H1 (cell line): ENCODE measurements around the gene TMEM14C. TPM values are rescaled to one million over a fixed set of nuclear protein-coding genes. Genes with fewer than 3 reads are reported as not detected.

Experiments used
- CTCF ChIA-PET: fragments of 300-600 bp; sonication (Branson Sonifier 250); formaldehyde crosslinking; loops from one replicate; lab custom pipeline; 2021; ENCODE audit not compliant: partially characterized antibody; lab: Charles Lee
- POLR2A ChIA-PET: fragments of 300-600 bp; sonication (Branson Sonifier 250); formaldehyde crosslinking; loops from one replicate; lab custom pipeline; 2021; ENCODE audit warnings: inconsistent platforms; ENCODE audit not compliant: partially characterized antibody; lab: Charles Lee
- DNase-seq, 2 experiments: peaks; one replicate each; pipeline versions ENCODE4 v3.0.0 to v3.0.0-alpha.2; 2010 to 2022; ENCODE audit warnings: low spot score in 2 of 2, low read depth in 1 of 2, mixed read lengths in 1 of 2
- FAIRE-seq: peaks from 2 replicates; lab custom pipeline; 2011; peaks lifted over from hg19 to GRCh38; lab: Jason Lieb, UNC
- H2AFZ ChIP-seq: 2 replicates; pipeline ENCODE4 v1.8.1; 2012; ENCODE audit warnings: low read length, inconsistent platforms
- H2AK5ac ChIP-seq: 2 replicates; pipeline ENCODE4 v1.6.1; 2013; ENCODE audit warnings: low read depth, low read length
- H2BK120ac ChIP-seq: replicated peaks from 2 replicates; pipeline ENCODE3; 2013; ENCODE audit warnings: low read depth, low read length, inconsistent platforms
- H2BK12ac ChIP-seq: 2 replicates; pipeline ENCODE4 v1.6.1; 2013; ENCODE audit warnings: low read depth, low read length
- H2BK15ac ChIP-seq: 2 replicates; pipeline ENCODE4 v1.6.1; 2013; ENCODE audit warnings: low read length
- H2BK20ac ChIP-seq: 2 replicates; pipeline ENCODE4 v1.6.1; 2013; ENCODE audit warnings: low read length
- H2BK5ac ChIP-seq: 2 replicates; pipeline ENCODE4 v1.6.1; 2013; ENCODE audit warnings: low read depth, low read length
- H3K14ac ChIP-seq: 2 replicates; pipeline ENCODE4 v1.6.1; 2013; ENCODE audit warnings: inconsistent platforms; ENCODE audit not compliant: insufficient read length
- H3K18ac ChIP-seq: 2 replicates; pipeline ENCODE4 v1.6.1; 2013; ENCODE audit warnings: low read length; ENCODE audit errors: extremely low read depth
- H3K23ac ChIP-seq: 2 replicates; pipeline ENCODE4 v1.6.1; 2013; ENCODE audit warnings: inconsistent platforms; ENCODE audit not compliant: insufficient read length
- H3K23me2 ChIP-seq: 2 replicates; pipeline ENCODE4 v1.6.1; 2013; ENCODE audit warnings: low read depth, low read length
- H3K27ac ChIP-seq: 2 replicates; pipeline ENCODE4 v1.6.1; 2011; ENCODE audit warnings: low read depth, low read length, inconsistent platforms
- H3K27me3 ChIP-seq, 4 experiments: replicated peaks in 1 of 4; 1 replicate in 1 of 4; 2 replicates in 3 of 4; pipeline versions ENCODE4 v1.6.1 to v1.8.1; 2011 to 2013; ENCODE audit warnings: low read length in 3 of 4, mild to moderate bottlenecking in 3 of 4, inconsistent platforms in 2 of 4, mixed read lengths in 2 of 4, moderate library complexity in 1 of 4; ENCODE audit not compliant: control insufficient read depth in 3 of 4, insufficient read depth in 3 of 4; ENCODE audit errors: extremely low read depth in 1 of 4
- H3K36me3 ChIP-seq, 4 experiments: 2 replicates each; pipeline versions ENCODE4 v1.6.1 to v1.8.1; 2011 to 2013; ENCODE audit warnings: mild to moderate bottlenecking in 4 of 4, low read length in 3 of 4, moderate library complexity in 2 of 4, control low read depth in 1 of 4, inconsistent platforms in 1 of 4; ENCODE audit not compliant: insufficient read depth in 4 of 4, control insufficient read depth in 2 of 4
- H3K4ac ChIP-seq: replicated peaks from 2 replicates; pipeline ENCODE3; 2013; ENCODE audit warnings: low read length, low read depth, mixed read lengths, inconsistent platforms; ENCODE audit not compliant: insufficient read length
- H3K4me1 ChIP-seq, 4 experiments: replicated peaks in 1 of 4; 1 replicate in 1 of 4; 2 replicates in 3 of 4; pipeline versions ENCODE4 v1.6.1 to v1.8.1; 2011 to 2013; ENCODE audit warnings: low read length in 3 of 4, inconsistent platforms in 2 of 4, mixed read lengths in 1 of 4; ENCODE audit not compliant: insufficient read depth in 4 of 4, control insufficient read depth in 3 of 4
- H3K4me2 ChIP-seq, 2 experiments: 2 replicates each; pipeline versions ENCODE4 v1.6.1 to v1.8.1; 2011 to 2013; ENCODE audit warnings: low read depth in 2 of 2, low read length in 2 of 2, control low read depth in 1 of 2, inconsistent platforms in 1 of 2, mild to moderate bottlenecking in 1 of 2; ENCODE audit not compliant: insufficient read depth in 1 of 2
- H3K4me3 ChIP-seq, 4 experiments: fragments of 200-600, 300-600 bp in 1 of 4; sonication (generic), shearing (Covaris generic), sonication (Bioruptor Twin) in 1 of 4; 2 replicates each; pipeline versions ENCODE4 v1.5.1 to v1.8.1; 2011 to 2016; ENCODE audit warnings: low read length in 4 of 4, low read depth in 3 of 4, control low read depth in 2 of 4, inconsistent platforms in 2 of 4, mild to moderate bottlenecking in 2 of 4, mixed read lengths in 1 of 4, moderate library complexity in 1 of 4; ENCODE audit not compliant: insufficient read depth in 2 of 4; ENCODE audit errors: extremely low read depth in 1 of 4
- H3K56ac ChIP-seq: replicated peaks from 2 replicates; pipeline ENCODE3; 2013; ENCODE audit warnings: low read depth, mild to moderate bottlenecking, mixed read lengths, low read length, inconsistent platforms; ENCODE audit not compliant: insufficient read length
- H3K79me1 ChIP-seq: 2 replicates; pipeline ENCODE4 v1.6.1; 2013; ENCODE audit warnings: low read depth, low read length, control low read depth
- H3K79me2 ChIP-seq, 2 experiments: 2 replicates each; pipeline versions ENCODE4 v1.6.1 to v1.8.1; 2012 to 2013; ENCODE audit warnings: low read length in 2 of 2, mild to moderate bottlenecking in 2 of 2, inconsistent platforms in 1 of 2; ENCODE audit not compliant: insufficient read depth in 2 of 2, control insufficient read depth in 1 of 2
- H3K9ac ChIP-seq, 4 experiments: replicated peaks in 1 of 4; 1 replicate in 1 of 4; 2 replicates in 3 of 4; pipeline versions ENCODE4 v1.6.1 to v1.8.1; 2011 to 2013; ENCODE audit warnings: low read depth in 3 of 4, low read length in 3 of 4, control low read depth in 2 of 4, mild to moderate bottlenecking in 2 of 4, moderate library complexity in 2 of 4, inconsistent platforms in 1 of 4; ENCODE audit errors: extremely low read depth in 1 of 4
- H3K9me3 ChIP-seq, 2 experiments: 2 replicates each; pipeline versions ENCODE4 v1.6.1 to v1.8.1; 2012 to 2013; ENCODE audit warnings: mild to moderate bottlenecking in 2 of 2, moderate library complexity in 2 of 2, control low read depth in 1 of 2, inconsistent platforms in 1 of 2, low read depth in 1 of 2, low read length in 1 of 2, mixed read lengths in 1 of 2; ENCODE audit not compliant: insufficient read depth in 2 of 2
- H4K20me1 ChIP-seq, 2 experiments: replicated peaks in 1 of 2; 2 replicates each; pipeline versions ENCODE3 to v1.8.1; 2011 to 2013; ENCODE audit warnings: inconsistent platforms in 2 of 2, low read length in 2 of 2, mild to moderate bottlenecking in 1 of 2; ENCODE audit not compliant: insufficient read depth in 2 of 2, control insufficient read depth in 1 of 2
- H4K5ac ChIP-seq: 2 replicates; pipeline ENCODE4 v1.6.1; 2013; ENCODE audit warnings: low read length, low read depth, mixed read lengths, inconsistent platforms; ENCODE audit not compliant: insufficient read length
- H4K8ac ChIP-seq: 2 replicates; pipeline ENCODE4 v1.8.0; 2013; ENCODE audit warnings: mild to moderate bottlenecking, moderate library complexity, low read length, inconsistent platforms; ENCODE audit not compliant: insufficient read depth; ENCODE audit errors: extremely low read depth
- H4K91ac ChIP-seq: replicated peaks from 2 replicates; pipeline ENCODE3; 2013; ENCODE audit warnings: low read length, mixed read lengths, inconsistent platforms; ENCODE audit not compliant: insufficient read length
- KDM5A ChIP-seq: fragments of 200-600 bp; IDR thresholded peaks from 2 replicates; pipeline ENCODE4 v1.7.1; 2012; ENCODE audit warnings: mild to moderate bottlenecking, low read length, inconsistent platforms, mixed read lengths
- RNF2 ChIP-seq: fragments of 200-900, 300-1000 bp; sonication (generic); IDR thresholded peaks from 2 replicates; pipeline ENCODE4 v1.7.1; 2016; ENCODE audit warnings: borderline replicate concordance, low read depth, mild to moderate bottlenecking, antibody characterized with exemption, low read length; ENCODE audit not compliant: poor library complexity, severe bottlenecking; ENCODE audit errors: missing control alignments
- TEAD4 ChIP-seq: IDR thresholded peaks from 2 replicates; pipeline ENCODE4 v1.6.1; 2012; ENCODE audit warnings: low read depth, low read length, inconsistent platforms, mixed read lengths
- WGBS, 2 experiments: shearing (Covaris generic) in 1 of 2; methylation state at CpG; one replicate each; pipeline versions ENCODE4 v1.1.6 to v1.1.7; 2013 to 2015; ENCODE audit warnings: low lambda C conversion rate in 2 of 2, mixed read lengths in 2 of 2, inconsistent platforms in 1 of 2, low coverage in 1 of 2, missing lambda C conversion rate in 1 of 2; ENCODE audit not compliant: insufficient replicate concordance in 2 of 2, insufficient coverage in 1 of 2, insufficient read length in 1 of 2; ENCODE audit errors: extremely low coverage in 1 of 2, missing lambda C conversion rate in 1 of 2; 5-methylcytosine and 5-hydroxymethylcytosine counted together
- polyA plus RNA-seq, 7 experiments: library from polyadenylated mRNA; depleted of rRNA in 3 of 7; stranded (reverse) in 5 of 7; unstranded in 2 of 7; fragments of >200 nt in 5 of 7; fragments of 200-250 nt in 2 of 7; gene quantifications; 1 replicate in 5 of 7; 2 replicates in 1 of 7; 4 replicates in 1 of 7; pipeline versions ENCODE4 v1.2.1 to v1.2.3, GENCODE V29; 2011 to 2013; ENCODE audit warnings: missing spikeins in 2 of 7, mixed read lengths in 2 of 7
- total RNA-seq: library from RNA; stranded (reverse); fragmentation: NEBNext Ultra II Directional; extraction: Animal tissue kit (Norgen Biotek cat#: 25700); gene quantifications from 2 replicates; pipeline ENCODE4 v1.2.1, GENCODE V29; 2021
- TF ChIP-seq, protein P1 (sequence below): IDR thresholded peaks from 2 replicates; pipeline ENCODE4 v1.6.1; 2012; ENCODE audit warnings: low read length, inconsistent platforms

TMEM14C gene
- total and polyA plus RNA-seq, 2 of the 8 experiments (the other 6 are each of a cell fraction or from before 2014, with no cell fraction given), result 116 to 157 TPM

DNA sequence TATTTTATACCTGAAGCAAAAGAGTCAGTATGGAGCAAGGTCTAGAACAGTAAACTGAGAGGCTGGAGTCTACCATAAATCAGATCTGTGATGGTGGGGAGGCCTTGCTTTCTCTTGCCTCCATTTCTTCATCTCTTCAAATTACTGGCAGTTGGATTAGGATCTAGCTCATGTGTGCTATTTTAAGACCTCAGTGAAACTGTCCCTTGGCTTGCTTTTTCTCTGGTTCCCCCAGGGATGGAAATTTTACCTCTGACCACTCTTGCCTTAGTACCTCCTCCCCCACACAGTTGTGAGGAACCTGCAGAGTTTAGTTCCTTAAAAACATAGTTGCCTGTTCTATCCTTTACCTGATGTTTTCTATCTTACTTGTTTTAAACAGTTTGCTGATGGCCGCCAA, 33.2 kb downstream of the TMEM14C start:
- no peak overlapping the region for H2BK15ac ChIP-seq
- H3K27ac ChIP-seq, result no peak overlapping the region
- H2BK12ac ChIP-seq, result no peak overlapping the region
- no peak for TF ChIP-seq TEAD4
- TF ChIP-seq KDM5A, result no peak
- no peak for TF ChIP-seq RNF2
- TF ChIP-seq, protein P1, sequence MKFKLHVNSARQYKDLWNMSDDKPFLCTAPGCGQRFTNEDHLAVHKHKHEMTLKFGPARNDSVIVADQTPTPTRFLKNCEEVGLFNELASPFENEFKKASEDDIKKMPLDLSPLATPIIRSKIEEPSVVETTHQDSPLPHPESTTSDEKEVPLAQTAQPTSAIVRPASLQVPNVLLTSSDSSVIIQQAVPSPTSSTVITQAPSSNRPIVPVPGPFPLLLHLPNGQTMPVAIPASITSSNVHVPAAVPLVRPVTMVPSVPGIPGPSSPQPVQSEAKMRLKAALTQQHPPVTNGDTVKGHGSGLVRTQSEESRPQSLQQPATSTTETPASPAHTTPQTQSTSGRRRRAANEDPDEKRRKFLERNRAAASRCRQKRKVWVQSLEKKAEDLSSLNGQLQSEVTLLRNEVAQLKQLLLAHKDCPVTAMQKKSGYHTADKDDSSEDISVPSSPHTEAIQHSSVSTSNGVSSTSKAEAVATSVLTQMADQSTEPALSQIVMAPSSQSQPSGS, result no peak
- TF ChIP-seq, all 59 proteins: peak for 0
- no peak overlapping the region for H3K14ac ChIP-seq
- no peak overlapping the region for H3K56ac ChIP-seq
- no peak overlapping the region for H2BK20ac ChIP-seq
- peaks cover 6 to 51% (median 33%) of the 10 kb centered on the region in 4 experiments for H3K36me3 ChIP-seq
- H2BK5ac ChIP-seq, result no peak overlapping the region
- H3K79me2 ChIP-seq, result peaks cover 0 to 50% of the 10 kb centered on the region in 2 experiments; a peak in 3 of 4 replicates
- H3K4me1 ChIP-seq, result no peaks in the 10 kb centered on the region; a peak in 1 of 7 replicates
- DNase-seq, result no peak
- H2BK120ac ChIP-seq, result no peak overlapping the region
- H4K5ac ChIP-seq, result no peak overlapping the region
- WGBS, 2 experiments, result 88% methylated on average over 1 of the region's 1 CpG; no CpG with 5 or more reads in 1 of the 2 experiments
- ChIA-PET CTCF (interaction anchor here (5.1 kb wide), 1 partner anchor 9 kb away, joined by 32 read pairs; the partner anchor contains the start of gene TMEM14B), POLR2A (no interaction called here)
- H3K4me3 ChIP-seq, result no peak overlapping the region
- no peaks in the 10 kb centered on the region for H3K9me3 ChIP-seq
- no peak overlapping the region for H3K9ac ChIP-seq
- FAIRE-seq, result no peak
- H3K23me2 ChIP-seq, result peaks cover 2% of the 10 kb centered on the region; the same call in 1 of the 2 replicates
- H3K23ac ChIP-seq, result no peak overlapping the region
- no peak overlapping the region for H2AFZ ChIP-seq
- no peak overlapping the region for H4K8ac ChIP-seq
- no peak overlapping the region for H2AK5ac ChIP-seq
- H3K4me2 ChIP-seq, result no peak overlapping the region
- H3K4ac ChIP-seq, result no peak overlapping the region
- peaks cover 12 to 22% of the 10 kb centered on the region in 2 experiments for H4K20me1 ChIP-seq
- H4K91ac ChIP-seq, result no peak overlapping the region
- H3K27me3 ChIP-seq, result no peaks in the 10 kb centered on the region
- H3K79me1 ChIP-seq, result peaks cover 10% of the 10 kb centered on the region; the same call in 1 of the 2 replicates
- H3K18ac ChIP-seq, result no peak overlapping the region
